T-helper 9 cell (primary cell): ENCODE measurements around the gene TMEM134.
"Not testable (repeated sequence)": the region's sequence is repeated elsewhere in the genome, so short reads cannot be mapped to it uniquely, and the experiment has no call there.

Experiments
- DNase-seq: peaks from one replicate; pipeline ENCODE4 v3.0.0-alpha.2; 2020

The TMEM134 gene

GRCh38 chr11:67500484-67500821, 31.4 kb upstream of the TMEM134 start:
- no peak for DNase-seq

DNA sequence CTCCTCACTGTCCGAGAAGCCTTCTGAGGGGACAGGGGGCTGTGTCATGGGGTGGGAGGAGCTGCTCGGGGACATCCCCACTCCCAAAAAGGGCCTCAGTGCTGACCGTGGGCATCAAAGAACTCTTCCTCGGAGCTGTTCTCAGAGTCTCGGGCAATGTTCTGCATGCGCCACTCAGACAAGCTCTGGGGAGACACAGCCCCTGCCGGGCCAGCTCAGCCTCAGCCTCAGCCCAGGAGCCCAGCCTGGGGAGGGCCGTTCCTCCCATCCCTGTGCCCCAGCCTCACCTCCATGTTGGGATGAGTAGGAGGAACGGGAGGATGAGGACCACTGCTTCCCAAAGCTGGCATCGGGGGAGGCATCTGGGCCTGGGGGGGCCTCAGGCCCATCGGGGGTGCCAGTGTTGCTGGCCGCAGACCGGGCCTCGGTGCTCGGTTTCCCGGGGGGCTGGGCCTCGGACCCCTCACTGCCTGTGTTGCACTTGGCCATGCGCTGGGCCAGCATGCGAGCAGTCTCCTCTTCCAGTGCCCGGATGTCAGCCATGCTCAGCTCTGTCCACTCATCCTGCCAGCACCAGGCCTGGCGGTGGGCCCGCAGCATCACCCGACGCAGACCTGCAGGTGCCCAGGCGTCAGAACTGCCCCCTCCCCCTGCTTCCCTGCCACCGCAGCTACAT, 30.9 kb upstream of the TMEM134 start:
- DNase-seq: no peak

DNA sequence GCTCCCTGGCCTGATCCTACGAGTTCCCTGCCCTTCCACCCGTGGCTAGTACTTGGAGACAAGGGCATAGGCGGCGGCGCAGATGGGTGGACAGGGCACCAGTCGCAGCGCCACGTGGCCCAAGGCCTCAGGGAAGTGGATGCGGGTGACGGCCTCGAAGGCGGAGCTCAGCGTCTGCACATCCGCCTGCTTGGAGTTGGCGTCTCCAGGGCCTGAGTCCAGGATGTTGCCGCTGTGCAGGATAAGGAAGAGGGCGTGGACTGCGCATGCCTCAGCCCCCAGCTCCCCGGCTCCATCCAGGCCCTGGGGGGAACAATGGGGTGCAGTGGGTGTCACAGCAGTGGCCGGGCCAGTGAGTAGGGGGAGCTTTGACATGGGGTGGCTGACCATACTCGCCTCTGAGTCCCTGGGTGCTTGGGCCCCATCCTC, 29.5 kb upstream of the TMEM134 start:
- DNase-seq: no peak

DNA sequence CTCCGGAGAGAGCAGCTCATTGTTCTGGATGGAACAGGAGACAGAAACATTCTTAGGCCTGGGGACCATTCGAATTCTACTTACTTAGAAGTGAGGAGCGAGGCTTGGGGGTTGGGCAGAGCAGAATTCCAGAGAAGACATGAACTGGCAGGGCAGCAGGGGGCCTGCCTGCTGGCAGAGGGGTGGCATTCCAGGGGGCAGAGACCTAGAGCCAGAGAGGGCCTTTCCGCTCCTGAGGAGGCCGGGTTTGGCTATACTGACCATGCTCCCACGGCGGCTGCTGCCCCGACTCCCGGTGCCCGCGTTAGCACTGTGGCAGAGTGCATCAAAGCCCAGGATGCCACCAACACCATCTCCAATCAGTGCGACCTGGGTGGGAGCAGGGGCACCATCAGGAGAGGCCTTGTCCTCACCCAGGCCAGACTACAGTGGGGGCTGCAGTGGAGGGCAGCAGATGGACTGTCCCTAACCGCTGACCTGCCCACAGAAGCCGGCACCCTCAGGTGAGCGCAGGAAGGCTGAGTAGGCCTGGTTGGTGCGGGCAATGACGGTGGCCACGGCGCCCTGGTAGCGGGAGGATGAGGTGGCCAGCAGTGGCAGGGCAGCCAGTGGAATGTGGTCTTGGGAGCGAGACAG, 28.7 kb upstream of the TMEM134 start:
- no peak for DNase-seq

DNA sequence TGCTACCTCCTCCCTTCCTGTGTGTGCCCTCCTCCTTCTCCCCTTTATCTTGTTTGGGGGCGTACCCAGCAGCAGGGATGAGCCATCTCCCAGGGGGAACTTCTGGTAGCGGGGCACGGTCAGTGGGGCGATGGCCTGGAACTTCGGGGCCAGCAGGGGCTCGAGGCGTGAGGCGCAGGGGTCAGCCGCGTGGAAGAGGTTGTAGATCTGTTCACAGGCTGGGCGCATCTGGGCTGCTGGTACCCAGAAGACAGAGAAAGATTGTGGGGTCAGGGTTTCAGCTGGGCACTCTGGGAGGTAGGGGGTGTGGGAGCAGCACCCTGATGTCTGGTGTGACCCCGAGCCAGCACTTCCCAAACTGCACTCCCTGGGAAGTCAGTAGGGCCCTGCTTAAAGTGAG, 27.1 kb upstream of the TMEM134 start:
- DNase-seq: no peak

DNA sequence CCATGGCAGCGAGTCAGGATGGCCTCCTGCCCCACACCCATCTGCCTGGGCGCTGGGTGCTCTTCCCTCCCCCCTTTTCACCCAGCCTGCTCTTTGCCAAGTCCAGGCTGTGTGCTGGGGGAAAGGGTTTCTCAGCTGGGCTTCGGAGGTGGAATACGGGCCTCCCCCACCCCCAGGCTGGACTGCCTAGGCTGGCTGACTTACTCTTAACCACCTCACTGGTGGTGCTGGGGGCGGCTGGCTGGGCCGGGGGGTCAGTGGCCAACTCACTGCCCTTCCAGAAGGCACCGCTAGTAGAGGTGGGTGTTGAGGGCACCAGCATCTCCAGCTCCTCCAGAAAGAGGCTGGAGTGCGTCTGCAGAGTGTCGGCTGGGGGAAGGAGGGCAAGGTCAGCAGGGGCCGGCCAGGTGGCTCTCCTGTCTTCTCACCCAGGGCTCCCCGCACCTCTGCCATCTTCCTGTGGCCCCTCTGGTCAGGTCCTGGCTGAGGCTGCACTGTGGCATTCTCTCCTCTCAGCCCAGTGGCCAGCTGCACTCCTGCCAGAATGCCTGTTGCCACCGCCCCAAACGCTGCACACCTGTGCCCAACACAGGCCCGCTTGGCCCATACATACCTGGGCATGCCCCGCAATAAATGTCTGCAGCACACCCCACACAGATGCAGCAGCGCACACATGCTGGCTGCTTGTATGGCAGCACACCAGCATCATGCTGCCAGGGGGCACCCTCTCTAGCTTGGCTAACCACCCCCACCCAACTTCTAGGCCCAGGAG, 26.4 kb upstream of the TMEM134 start:
- DNase-seq: no peak

DNA sequence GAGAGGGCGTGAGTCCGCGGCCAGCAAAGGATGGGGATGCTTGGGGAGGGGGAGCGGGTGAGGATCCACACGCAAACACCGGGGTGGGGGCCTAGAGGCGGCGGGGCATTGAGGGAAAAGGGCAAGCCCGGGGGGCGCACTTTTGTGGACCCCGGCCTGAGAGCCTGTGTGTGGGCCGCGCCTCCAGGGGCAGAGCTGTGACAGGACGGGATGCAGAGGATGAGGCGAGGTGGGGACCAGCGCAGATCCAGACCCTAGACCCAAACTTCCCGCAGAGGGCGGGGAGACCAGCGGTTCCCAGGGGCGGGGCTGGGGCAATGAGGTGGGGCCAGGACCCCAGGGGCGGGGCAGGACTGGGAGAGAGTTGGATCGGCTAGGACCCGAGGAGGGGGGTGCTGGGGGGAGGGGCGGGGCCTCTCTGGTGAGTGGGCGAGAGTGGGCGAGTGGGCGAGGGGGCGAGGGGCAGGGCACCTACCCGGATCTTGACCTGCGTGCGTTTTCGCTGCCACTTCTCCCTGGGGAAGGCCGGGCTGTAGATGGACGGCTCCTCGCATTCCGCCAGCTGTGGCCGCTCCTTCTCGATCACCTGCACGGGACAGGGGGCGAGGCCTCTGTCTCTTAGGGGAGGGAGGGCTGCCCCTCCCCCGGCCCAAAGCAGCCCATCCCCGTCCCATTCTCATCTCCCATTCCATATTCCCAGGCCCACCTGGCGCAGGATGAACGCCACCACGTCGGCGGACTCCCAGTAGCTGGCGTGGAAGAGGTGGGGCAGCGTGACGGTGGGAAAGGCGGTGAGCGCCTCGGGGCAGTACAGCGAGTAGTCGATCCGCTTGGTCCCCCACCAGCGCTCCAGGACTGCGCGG, 25.6 kb upstream of the TMEM134 start:
- DNase-seq: no peak

GRCh38 chr11:67493548-67494370, 24.7 kb upstream of the TMEM134 start:
- no peak for DNase-seq

DNA sequence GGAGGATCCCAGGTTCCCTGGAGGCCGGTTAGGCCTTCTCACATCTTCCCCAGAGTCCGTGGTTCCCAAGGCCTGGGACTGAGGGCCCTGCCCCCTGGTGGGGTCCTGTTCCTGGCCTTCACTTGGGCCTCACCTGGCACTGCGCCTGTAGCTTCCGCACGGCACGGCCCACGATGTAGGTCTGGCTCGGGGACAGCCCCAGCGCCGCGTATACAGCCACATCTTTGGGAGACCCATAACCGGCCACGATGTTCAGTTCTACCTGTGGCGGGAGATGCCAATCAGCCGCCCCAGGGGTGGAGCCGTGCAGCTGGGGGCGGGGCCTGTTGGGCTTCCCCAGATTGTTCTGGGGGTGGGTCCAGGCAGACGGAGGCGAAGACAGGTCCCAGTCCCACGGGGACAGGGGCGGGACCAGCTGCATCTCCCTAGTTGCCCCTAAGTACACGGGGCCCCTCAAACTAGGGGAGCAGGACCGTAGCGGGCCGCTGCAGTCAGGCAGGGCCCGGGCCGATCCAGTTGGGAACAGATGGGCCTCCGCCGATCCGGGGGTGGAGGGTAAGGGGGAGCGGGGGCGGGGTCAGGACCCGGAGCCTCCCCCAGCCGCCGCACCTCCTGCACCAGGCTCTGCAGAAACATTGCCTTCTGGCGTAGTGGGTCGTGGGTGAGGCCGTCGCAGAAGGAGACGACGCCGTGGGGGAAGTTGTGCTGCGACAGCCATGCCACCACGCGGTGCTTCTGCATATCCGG, 23.9 kb upstream of the TMEM134 start:
- no peak for DNase-seq

DNA sequence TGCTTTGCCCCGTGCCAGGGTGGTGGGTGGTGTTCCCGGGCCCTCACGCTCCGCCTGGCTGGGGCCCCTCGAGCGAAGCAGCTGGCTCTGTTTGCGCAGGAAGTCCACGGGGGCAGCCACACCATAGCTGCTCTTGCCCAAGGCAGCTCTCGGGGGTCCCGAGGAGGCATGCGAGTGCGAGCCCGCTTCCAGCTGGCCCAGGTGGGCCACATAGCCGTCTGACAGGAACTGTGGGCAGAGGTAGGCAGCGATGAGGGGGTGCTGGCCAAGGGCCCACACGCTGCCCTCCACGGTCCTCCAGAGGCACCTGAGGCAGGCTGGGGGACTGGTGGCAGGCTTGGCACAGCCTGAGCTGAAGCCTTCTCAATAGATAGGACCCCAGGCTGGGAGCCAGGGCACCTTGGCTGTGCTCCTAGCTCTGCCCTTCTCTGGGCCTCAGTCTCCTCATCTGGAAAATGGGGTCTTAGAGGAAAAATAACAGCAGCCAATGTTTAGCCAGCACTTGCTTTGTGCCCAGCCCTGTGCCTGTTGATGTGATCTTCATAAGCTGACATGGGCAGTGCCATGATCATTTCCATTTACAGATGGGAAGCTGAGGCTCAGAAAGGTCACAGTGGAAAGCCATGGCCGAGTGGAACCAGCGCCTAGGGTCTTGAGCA, 23.1 kb upstream of the TMEM134 start:
- no peak for DNase-seq

DNA sequence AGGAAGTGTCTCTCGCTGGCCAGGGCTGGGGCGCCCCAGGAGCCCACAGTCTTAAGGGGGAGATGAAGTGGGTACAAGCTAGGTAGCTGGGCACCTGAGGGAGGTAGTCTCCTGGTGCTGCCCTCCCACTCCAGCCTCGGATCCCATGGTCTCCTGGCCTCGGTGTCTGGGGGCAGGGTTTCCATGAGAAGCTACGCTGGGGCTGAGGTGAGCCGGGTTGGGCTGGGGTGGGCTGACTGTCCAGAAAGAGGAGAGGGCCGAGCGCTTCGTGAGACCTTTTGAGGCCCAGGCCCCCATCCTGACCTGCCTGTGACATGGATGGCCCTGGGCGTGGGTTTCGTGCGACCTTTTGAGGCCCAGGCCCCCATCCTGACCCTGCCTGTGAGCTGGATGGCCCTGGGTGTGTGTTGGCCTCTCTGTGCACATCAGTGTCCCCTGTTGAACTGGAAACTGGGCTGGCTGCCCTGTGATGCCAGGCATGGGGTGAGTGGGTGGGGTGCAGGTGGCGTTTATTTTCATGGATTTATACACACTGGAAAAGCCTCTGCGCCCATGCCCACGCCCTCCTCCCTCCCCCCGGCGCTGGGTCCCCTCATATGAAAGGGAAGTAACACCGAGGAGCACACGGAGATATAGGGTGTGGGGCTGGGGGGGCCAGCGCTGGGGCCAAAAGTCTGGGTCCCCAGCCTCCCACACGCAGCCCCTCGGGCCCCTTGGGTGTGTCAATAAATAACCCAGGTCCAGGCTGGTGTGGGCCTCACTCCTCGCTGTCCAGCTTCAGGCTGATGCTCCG, 22.4 kb upstream of the TMEM134 start:
- no peak for DNase-seq

DNA sequence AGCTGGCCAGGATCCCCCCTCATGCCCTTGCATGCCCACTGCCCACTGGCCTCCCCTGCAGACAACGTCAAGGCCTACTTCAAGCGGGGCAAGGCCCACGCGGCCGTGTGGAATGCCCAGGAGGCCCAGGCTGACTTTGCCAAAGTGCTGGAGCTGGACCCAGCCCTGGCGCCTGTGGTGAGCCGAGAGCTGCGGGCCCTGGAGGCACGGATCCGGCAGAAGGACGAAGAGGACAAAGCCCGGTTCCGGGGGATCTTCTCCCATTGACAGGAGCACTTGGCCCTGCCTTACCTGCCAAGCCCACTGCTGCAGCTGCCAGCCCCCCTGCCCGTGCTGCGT, 21.6 kb upstream of the TMEM134 start:
- no peak for DNase-seq

- no peak for DNase-seq
Measured at GRCh38 chr11:67489885-67490726, 21.1 kb upstream of the TMEM134 start.

DNA sequence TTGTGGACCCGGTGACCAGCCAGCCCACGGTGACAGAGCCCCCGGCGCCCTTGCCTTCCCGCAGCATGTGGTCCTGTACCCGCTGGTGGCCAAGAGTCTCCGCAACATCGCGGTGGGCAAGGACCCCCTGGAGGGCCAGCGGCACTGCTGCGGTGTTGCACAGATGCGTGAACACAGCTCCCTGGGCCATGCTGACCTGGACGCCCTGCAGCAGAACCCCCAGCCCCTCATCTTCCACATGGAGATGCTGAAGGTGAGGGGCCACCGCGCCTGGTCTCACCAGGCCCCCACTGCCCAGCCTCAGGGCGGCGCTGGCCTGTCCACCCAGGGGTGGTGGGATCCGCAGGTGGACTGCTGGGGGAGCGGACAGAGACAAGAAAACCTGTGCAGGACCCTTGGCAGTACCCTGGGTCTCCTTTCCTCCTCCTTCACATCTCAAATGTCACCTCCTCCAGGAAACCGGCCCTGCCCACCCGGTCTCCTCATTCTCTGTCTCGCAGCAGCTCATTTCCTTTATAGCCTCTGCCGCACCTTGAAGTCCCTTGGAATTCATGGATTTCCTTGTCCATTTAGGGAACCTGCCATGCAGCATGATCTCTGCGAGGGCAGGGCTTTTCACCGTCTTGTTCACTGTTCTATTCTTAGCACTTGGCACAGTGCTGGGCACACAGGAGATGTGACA, 20.3 kb upstream of the TMEM134 start:
- DNase-seq: no peak

DNA sequence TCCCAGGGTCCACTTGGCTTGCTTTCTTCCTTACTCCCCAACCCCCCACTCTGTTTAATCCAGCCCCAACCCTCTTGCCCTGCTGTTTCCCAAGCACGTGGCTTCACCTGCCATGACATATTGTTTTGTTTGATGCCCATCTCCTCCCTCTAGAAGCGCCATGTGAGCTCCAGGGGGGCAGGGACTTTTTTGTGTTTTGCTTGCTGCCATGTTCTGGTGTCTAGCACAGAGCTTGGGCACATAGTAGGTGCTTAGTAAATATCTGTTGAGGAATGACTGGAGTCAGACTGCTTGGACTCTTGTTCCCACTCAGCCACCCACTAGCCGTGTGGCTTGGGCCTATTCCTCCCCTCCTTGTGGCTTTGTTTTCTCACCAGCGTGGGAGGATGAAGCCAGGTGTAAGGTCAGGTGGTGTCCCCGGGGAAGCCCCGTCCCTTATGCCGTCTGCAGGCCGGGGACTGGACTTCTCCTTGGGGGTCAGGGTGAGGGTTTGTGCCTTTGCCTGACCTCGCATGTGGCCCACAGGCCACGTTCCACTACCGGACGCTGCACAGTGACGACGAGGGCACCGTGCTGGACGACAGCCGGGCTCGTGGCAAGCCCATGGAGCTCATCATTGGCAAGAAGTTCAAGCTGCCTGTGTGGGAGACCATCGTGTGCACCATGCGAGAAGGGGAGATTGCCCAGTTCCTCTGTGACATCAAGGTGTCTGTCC, 17.6 kb upstream of the TMEM134 start:
- no peak for DNase-seq

DNA sequence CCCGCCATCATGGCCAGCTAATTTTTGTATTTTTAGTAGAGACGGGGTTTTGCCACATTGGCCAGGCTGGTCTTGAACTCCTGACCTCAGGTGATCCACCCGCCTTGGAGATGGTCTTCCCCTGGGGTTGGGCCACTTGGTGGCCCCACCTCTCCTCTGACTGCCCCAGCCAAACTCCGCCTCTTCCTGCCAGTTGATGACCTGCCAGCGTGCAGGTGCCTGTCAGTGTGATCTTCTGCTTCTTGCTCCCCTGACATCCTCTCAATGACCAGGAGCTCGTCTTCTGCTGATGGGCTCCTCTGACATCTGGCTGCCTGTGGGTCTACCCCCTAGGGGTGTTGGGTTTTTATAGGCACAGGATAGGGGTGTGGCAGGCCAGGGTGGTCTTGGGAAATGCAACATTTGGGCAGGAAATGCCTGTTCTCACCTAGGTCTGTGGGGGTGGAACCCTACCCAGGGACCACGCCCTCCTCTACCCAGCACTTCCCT, 16.9 kb upstream of the TMEM134 start:
- not testable (repeated sequence) for DNase-seq

DNA sequence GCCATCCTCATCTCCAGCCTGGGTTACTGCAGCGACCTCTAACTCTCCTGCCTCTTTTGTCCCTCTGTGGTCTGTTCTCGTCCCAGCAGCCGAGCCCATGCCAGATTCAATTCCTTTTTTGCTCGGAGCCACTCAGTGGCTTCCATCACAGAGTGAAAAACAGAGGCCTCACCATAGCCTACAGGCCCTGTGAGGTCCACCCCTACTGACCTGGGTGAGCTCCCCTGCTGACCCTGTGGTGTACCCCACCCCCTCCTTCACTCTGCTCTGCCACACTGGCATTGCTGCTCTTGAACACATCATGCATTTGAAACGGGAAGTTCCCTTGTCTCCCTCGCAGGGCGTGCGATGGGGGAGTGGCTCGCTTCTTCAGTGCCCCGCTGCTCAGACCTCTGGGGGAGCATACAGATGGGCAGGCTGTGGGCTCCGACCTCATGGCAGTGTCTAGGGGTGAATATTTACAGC, 15.8 kb upstream of the TMEM134 start:
- peak; percentile 52 for DNase-seq
